Keratinocyte (primary cell): Measurements from ENCODE around the gene COL11A2. TPM values are rescaled to one million over a fixed set of nuclear protein-coding genes. Genes with fewer than 3 reads are reported as not detected.

ENCODE experiments used
- DNase-seq: peaks from one replicate; pipeline ENCODE4 v3.0.0-alpha.2; 2011; ENCODE audit warnings: low read depth, missing footprints, low spot score
- FAIRE-seq: peaks from 2 replicates; lab custom pipeline; 2011; peaks lifted over from hg19 to GRCh38; lab: Jason Lieb, UNC
- H2AFZ ChIP-seq: 2 replicates; pipeline ENCODE4 v1.6.0; 2012; ENCODE audit warnings: low read length, control low read depth, inconsistent platforms; ENCODE audit not compliant: control insufficient read depth
- H3K27ac ChIP-seq: 2 replicates; pipeline ENCODE4 v1.5.1; 2011; ENCODE audit warnings: low read length; ENCODE audit not compliant: control insufficient read depth, insufficient read depth
- H3K27me3 ChIP-seq: 3 replicates; pipeline ENCODE4 v1.6.0; 2011; ENCODE audit warnings: low read length; ENCODE audit not compliant: control insufficient read depth, insufficient read depth; ENCODE audit errors: extremely low read depth
- H3K36me3 ChIP-seq, 2 experiments: 2 replicates in 1 of 2; 3 replicates in 1 of 2; pipeline ENCODE4 v1.5.1; 2011; ENCODE audit warnings: low read length in 2 of 2, mild to moderate bottlenecking in 1 of 2; ENCODE audit not compliant: control insufficient read depth in 2 of 2, insufficient read depth in 2 of 2; ENCODE audit errors: extremely low read depth in 1 of 2
- H3K4me1 ChIP-seq: 3 replicates; pipeline ENCODE4 v1.5.1; 2011; ENCODE audit warnings: low read length; ENCODE audit not compliant: control insufficient read depth, insufficient read depth; ENCODE audit errors: extremely low read depth
- H3K4me2 ChIP-seq: 3 replicates; pipeline ENCODE4 v1.6.0; 2011; ENCODE audit warnings: low read depth, low read length; ENCODE audit not compliant: control insufficient read depth, insufficient read depth; ENCODE audit errors: extremely low read depth
- H3K4me3 ChIP-seq, 3 experiments: fragments of 200-600 bp in 1 of 3; sonication (generic) in 1 of 3; 2 replicates in 2 of 3; 3 replicates in 1 of 3; pipeline ENCODE4 v1.5.1; 2011 to 2016; ENCODE audit warnings: low read length in 3 of 3, mild to moderate bottlenecking in 3 of 3, control low read depth in 2 of 3, inconsistent platforms in 1 of 3, low read depth in 1 of 3, mixed read lengths in 1 of 3, mixed run types in 1 of 3, moderate library complexity in 1 of 3; ENCODE audit not compliant: control insufficient read depth in 2 of 3, insufficient read depth in 2 of 3; ENCODE audit errors: extremely low read depth in 1 of 3
- H3K79me2 ChIP-seq: 2 replicates; pipeline ENCODE4 v1.6.0; 2012; ENCODE audit warnings: low read length; ENCODE audit not compliant: control insufficient read depth, insufficient read depth
- H3K9ac ChIP-seq: 3 replicates; pipeline ENCODE4 v1.6.0; 2011; ENCODE audit warnings: low read length; ENCODE audit not compliant: control insufficient read depth, insufficient read depth; ENCODE audit errors: extremely low read depth
- H3K9me1 ChIP-seq: 3 replicates; pipeline ENCODE4 v1.6.0; 2011; ENCODE audit warnings: low read length; ENCODE audit not compliant: control insufficient read depth, insufficient read depth; ENCODE audit errors: extremely low read depth
- H3K9me3 ChIP-seq: 2 replicates; pipeline ENCODE4 v1.5.1; 2012; ENCODE audit warnings: low read depth, low read length; ENCODE audit not compliant: control insufficient read depth
- H4K20me1 ChIP-seq: 3 replicates; pipeline ENCODE4 v1.6.0; 2011; ENCODE audit warnings: low read length; ENCODE audit not compliant: control insufficient read depth, insufficient read depth; ENCODE audit errors: extremely low read depth
- CTCF ChIP-seq, 3 experiments: IDR thresholded peaks in 1 of 3; conservative IDR thresholded peaks in 1 of 3; optimal IDR thresholded peaks in 1 of 3; 2 replicates in 2 of 3; 3 replicates in 1 of 3; pipeline versions ENCODE3 to v1.5.1; 2011; ENCODE audit warnings: low read length in 3 of 3, mild to moderate bottlenecking in 3 of 3, moderate library complexity in 2 of 3, control low read depth in 1 of 3, inconsistent platforms in 1 of 3; ENCODE audit not compliant: insufficient read depth in 2 of 3; ENCODE audit errors: extremely low read depth in 1 of 3
- EZH2 ChIP-seq: IDR thresholded peaks from one replicate; pipeline ENCODE4 v1.6.1; 2012; ENCODE audit warnings: inconsistent platforms, mild to moderate bottlenecking, low read length, moderate library complexity
- dilution Hi-C: fragments of 300-500 bp; cut with MboI; formaldehyde crosslinking; loops from one replicate; pipeline ENCODE4 v1.7.0; 2020; ENCODE audit warnings: low sequenced_read_pairs; ENCODE audit not compliant: extremely low pct_ligation_motif_present
- polyA plus RNA-seq, 5 experiments: library from polyadenylated mRNA; depleted of rRNA in 3 of 5; stranded (reverse) in 3 of 5; stranded (forward) in 1 of 5; unstranded in 1 of 5; fragments of >200 nt; gene quantifications; 1 replicate in 1 of 5; 2 replicates in 3 of 5; 3 replicates in 1 of 5; pipeline versions ENCODE4 v1.2.1 to v1.2.3, GENCODE V29; 2011 to 2012; ENCODE audit warnings: missing spikeins in 2 of 5, low read depth in 1 of 5, low replicate concordance in 1 of 5

Gene COL11A2
- polyA plus RNA-seq, 1 donor (not counting 4 experiments of a cell fraction or from before 2014, with no cell fraction given) = 0.08 TPM

- peak within 1 kb of the TSS; percentile 74 to 94 (median 76) for H3K4me3 ChIP-seq
- dilution Hi-C loops = no loop called here
- FAIRE-seq (no peak), DNase-seq (no peak)
- H3K4me2 ChIP-seq = peak within 1 kb of the TSS; percentile 98
- peak within 1 kb of the TSS; percentile 89 for H3K9ac ChIP-seq
- H4K20me1 ChIP-seq = no peaks in the 10 kb centered on the region
- TF ChIP-seq EZH2 (no peak), CTCF (optimal IDR thresholded peaks at IDR 0.05 in 1 of 3, IDR thresholded peaks at IDR 0.05 in 1 of 3, conservative IDR thresholded peaks at IDR 0.05 in 1 of 3; ENCODE audit: extremely low read depth in 1 of 3, insufficient read depth in 2 of 3, low read length in 3 of 3) (no peak)
- peaks cover 42% of the 10 kb centered on the region for H3K4me1 ChIP-seq
- H3K9me3 ChIP-seq = no peaks in the 10 kb centered on the region
- peaks cover 7 to 22% of the 10 kb centered on the region in 2 experiments for H3K36me3 ChIP-seq
- peak within 1 kb of the TSS; percentile 83 for H2AFZ ChIP-seq
- peak within 1 kb of the TSS; percentile 86 for H3K27ac ChIP-seq
- H3K27me3 ChIP-seq = no peaks in the 10 kb centered on the region
- peaks cover 2% of the 10 kb centered on the region for H3K9me1 ChIP-seq
- peaks cover 6% of the 10 kb centered on the region for H3K79me2 ChIP-seq
Observed at GRCh38 chr6:33208091-33208967, 16.1 kb upstream of the COL11A2 start, which contains the start of gene RING1. RING1 (plus strand) TSS chr6:33208500; CDS start chr6:33208823, 323 bp downstream.

GRCh38 chr6:33207552-33208090 lies 15.4 kb upstream of the COL11A2 start:
- Histone ChIP-seq H3K4me3 (peak overlapping the region; percentile 74 to 94 (median 76)), H3K36me3 (peaks cover 12 to 27% of the 10 kb centered on the region in 2 experiments), H4K20me1 (no peaks in the 10 kb centered on the region), H3K79me2 (peaks cover 12% of the 10 kb centered on the region), H3K4me2 (peak overlapping the region; percentile 98), H3K9me3 (no peaks in the 10 kb centered on the region), H2AFZ (peak overlapping the region; percentile 83), H3K9ac (peak overlapping the region; percentile 89), H3K27ac (peak overlapping the region; percentile 86), H3K9me1 (peaks cover 2% of the 10 kb centered on the region), H3K27me3 (no peaks in the 10 kb centered on the region), H3K4me1 (peaks cover 35% of the 10 kb centered on the region)
- dilution Hi-C loops = no loop called here
- FAIRE-seq (no peak), DNase-seq (no peak)
- no peak for TF ChIP-seq EZH2
- TF ChIP-seq CTCF (optimal IDR thresholded peaks at IDR 0.05 in 1 of 3, IDR thresholded peaks at IDR 0.05 in 1 of 3, conservative IDR thresholded peaks at IDR 0.05 in 1 of 3; ENCODE audit: extremely low read depth in 1 of 3, insufficient read depth in 2 of 3, low read length in 3 of 3) = no peak
